Measurements from ENCODE around the gene JMJD1C.

- TF ChIP-seq POLR2A (IDR thresholded peaks at IDR 0.05; ENCODE audit: borderline replicate concordance, extremely low read depth, insufficient read depth, insufficient read length) (no peak), CTCF (IDR thresholded peaks at IDR 0.05 in 2 of 3, conservative IDR thresholded peaks at IDR 0.05 in 1 of 3; ENCODE audit: borderline replicate concordance in 1 of 3, insufficient read depth in 1 of 3, low read depth in 2 of 3, low read length in 2 of 3) (no peak), YY1 (IDR thresholded peaks at IDR 0.05; ENCODE audit: extremely low read depth, insufficient replicate concordance, low read depth, low read length) (no peak), POLR2AphosphoS5 (IDR thresholded peaks at IDR 0.05; ENCODE audit: low read depth, low read length) (no peak), JUND (IDR thresholded peaks at IDR 0.05) (no peak), EZH2phosphoT487 (IDR thresholded peaks at IDR 0.05; ENCODE audit: borderline replicate concordance) (no peak), ZNF274 (IDR thresholded peaks at IDR 0.05; ENCODE audit: low read depth, low read length) (no peak), MAX (IDR thresholded peaks at IDR 0.05) (no peak), EZH2 (IDR thresholded peaks at IDR 0.05) (no peak), SIN3A (IDR thresholded peaks at IDR 0.05; ENCODE audit: low read depth) (no peak), REST (IDR thresholded peaks at IDR 0.05; ENCODE audit: low read depth) (no peak)
These were observed 328.5 kb downstream of the JMJD1C start for GRCh38 chr10:63137306-63137705.

Data from HCT116 (cell line).